ENCODE measurements around the gene DGKD.

DNA sequence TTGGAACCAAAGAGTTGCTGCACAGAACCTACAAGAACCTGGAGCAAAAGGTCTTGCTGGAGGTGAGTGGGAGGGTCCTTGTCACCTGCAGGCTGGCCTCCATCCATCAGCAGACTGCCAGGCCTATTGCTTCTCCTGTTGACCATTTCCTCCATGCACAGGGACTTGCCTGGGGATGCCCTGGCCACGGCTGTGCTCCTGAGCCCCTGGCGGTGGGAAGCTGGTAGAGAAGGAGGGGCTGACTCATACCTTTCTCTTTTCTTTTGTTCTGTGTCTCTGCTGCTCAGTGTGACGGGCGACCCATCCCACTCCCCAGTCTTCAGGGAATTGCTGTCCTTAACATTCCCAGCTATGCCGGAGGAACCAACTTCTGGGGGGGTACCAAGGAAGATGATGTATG, 102.6 kb downstream of the DGKD start:
- TF ChIP-seq, protein P1, sequence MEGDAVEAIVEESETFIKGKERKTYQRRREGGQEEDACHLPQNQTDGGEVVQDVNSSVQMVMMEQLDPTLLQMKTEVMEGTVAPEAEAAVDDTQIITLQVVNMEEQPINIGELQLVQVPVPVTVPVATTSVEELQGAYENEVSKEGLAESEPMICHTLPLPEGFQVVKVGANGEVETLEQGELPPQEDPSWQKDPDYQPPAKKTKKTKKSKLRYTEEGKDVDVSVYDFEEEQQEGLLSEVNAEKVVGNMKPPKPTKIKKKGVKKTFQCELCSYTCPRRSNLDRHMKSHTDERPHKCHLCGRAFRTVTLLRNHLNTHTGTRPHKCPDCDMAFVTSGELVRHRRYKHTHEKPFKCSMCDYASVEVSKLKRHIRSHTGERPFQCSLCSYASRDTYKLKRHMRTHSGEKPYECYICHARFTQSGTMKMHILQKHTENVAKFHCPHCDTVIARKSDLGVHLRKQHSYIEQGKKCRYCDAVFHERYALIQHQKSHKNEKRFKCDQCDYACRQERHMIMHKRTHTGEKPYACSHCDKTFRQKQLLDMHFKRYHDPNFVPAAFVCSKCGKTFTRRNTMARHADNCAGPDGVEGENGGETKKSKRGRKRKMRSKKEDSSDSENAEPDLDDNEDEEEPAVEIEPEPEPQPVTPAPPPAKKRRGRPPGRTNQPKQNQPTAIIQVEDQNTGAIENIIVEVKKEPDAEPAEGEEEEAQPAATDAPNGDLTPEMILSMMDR (IDR thresholded peaks at IDR 0.05; ENCODE audit: insufficient read depth, low read length) = no peak
- no peak for TF ChIP-seq POLR2AphosphoS5 (IDR thresholded peaks at IDR 0.05; ENCODE audit: low read depth)
- no peak for TF ChIP-seq GABPA (IDR thresholded peaks at IDR 0.05; ENCODE audit: low read depth)
- TF ChIP-seq, protein P2, sequence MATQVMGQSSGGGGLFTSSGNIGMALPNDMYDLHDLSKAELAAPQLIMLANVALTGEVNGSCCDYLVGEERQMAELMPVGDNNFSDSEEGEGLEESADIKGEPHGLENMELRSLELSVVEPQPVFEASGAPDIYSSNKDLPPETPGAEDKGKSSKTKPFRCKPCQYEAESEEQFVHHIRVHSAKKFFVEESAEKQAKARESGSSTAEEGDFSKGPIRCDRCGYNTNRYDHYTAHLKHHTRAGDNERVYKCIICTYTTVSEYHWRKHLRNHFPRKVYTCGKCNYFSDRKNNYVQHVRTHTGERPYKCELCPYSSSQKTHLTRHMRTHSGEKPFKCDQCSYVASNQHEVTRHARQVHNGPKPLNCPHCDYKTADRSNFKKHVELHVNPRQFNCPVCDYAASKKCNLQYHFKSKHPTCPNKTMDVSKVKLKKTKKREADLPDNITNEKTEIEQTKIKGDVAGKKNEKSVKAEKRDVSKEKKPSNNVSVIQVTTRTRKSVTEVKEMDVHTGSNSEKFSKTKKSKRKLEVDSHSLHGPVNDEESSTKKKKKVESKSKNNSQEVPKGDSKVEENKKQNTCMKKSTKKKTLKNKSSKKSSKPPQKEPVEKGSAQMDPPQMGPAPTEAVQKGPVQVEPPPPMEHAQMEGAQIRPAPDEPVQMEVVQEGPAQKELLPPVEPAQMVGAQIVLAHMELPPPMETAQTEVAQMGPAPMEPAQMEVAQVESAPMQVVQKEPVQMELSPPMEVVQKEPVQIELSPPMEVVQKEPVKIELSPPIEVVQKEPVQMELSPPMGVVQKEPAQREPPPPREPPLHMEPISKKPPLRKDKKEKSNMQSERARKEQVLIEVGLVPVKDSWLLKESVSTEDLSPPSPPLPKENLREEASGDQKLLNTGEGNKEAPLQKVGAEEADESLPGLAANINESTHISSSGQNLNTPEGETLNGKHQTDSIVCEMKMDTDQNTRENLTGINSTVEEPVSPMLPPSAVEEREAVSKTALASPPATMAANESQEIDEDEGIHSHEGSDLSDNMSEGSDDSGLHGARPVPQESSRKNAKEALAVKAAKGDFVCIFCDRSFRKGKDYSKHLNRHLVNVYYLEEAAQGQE (IDR thresholded peaks at IDR 0.05; ENCODE audit: insufficient replicate concordance, low read depth) = no peak
- no peak for TF ChIP-seq SPI1 (IDR thresholded peaks at IDR 0.05; ENCODE audit: borderline replicate concordance, low read depth)
